ENCODE results near the gene ITK.
"Not testable (repeated sequence)": the region's sequence is repeated elsewhere in the genome, so short reads cannot be mapped to it uniquely, and the experiment has no call there.

The ITK gene

GRCh38 chr5:157184117-157184670, 3.6 kb downstream of the ITK start:
- H3K4me3 ChIP-seq (ENCODE audit: low read length) = no peak overlapping the region
- no peak for DNase-seq (ENCODE audit: low read depth)
- no peak for TF ChIP-seq CTCF (conservative IDR thresholded peaks at IDR 0.05; ENCODE audit: low read depth, low read length)

- H3K4me3 ChIP-seq (ENCODE audit: low read length); DNase-seq (ENCODE audit: low read depth): not testable (repeated sequence)
These were observed 4.5 kb downstream of the ITK start for GRCh38 chr5:157185122-157185521.

- no peak for TF ChIP-seq CTCF (conservative IDR thresholded peaks at IDR 0.05; ENCODE audit: low read depth, low read length)
- no peak for DNase-seq (ENCODE audit: low read depth)
- no peak overlapping the region for H3K4me3 ChIP-seq (ENCODE audit: low read length)
These were observed 5.8 kb downstream of the ITK start for GRCh38 chr5:157186309-157187045.

- H3K4me3 ChIP-seq (ENCODE audit: low read length) = no peak overlapping the region
- TF ChIP-seq CTCF (conservative IDR thresholded peaks at IDR 0.05; ENCODE audit: low read depth, low read length) = no peak
- no peak for DNase-seq (ENCODE audit: low read depth)
These were observed 6.6 kb downstream of the ITK start for GRCh38 chr5:157187046-157187754.

GRCh38 chr5:157188270-157188669, 7.6 kb downstream of the ITK start:
- H3K4me3 ChIP-seq (ENCODE audit: low read length) = no peak overlapping the region
- no peak for DNase-seq (ENCODE audit: low read depth)
- no peak for TF ChIP-seq CTCF (conservative IDR thresholded peaks at IDR 0.05; ENCODE audit: low read depth, low read length)

GRCh38 chr5:157189223-157189622, 8.6 kb downstream of the ITK start:
- no peak for TF ChIP-seq CTCF (conservative IDR thresholded peaks at IDR 0.05; ENCODE audit: low read depth, low read length)
- no peak for DNase-seq (ENCODE audit: low read depth)

GRCh38 chr5:157193699-157194424, 13.2 kb downstream of the ITK start:
- no peak for TF ChIP-seq CTCF (conservative IDR thresholded peaks at IDR 0.05; ENCODE audit: low read depth, low read length)
- H3K4me3 ChIP-seq (ENCODE audit: low read length) = no peak overlapping the region
- DNase-seq (ENCODE audit: low read depth) = no peak

More at GRCh38 chr5:157189223-157189622, 8.6 kb downstream of the ITK start:
- H3K4me3 ChIP-seq (ENCODE audit: low read length) = no peak overlapping the region
